IMR-90 (cell line): Measurements from ENCODE around the gene SERPINA1. TPM values are rescaled to one million over a fixed set of nuclear protein-coding genes. Genes with fewer than 3 reads are reported as not detected.

ENCODE experiments used
- ATAC-seq: fragments of 200-7000 bp; cut with Tn5 transposase; 2 replicates; pipeline ENCODE4 v1.9.1; 2020; ENCODE audit warnings: low read depth, mild to moderate bottlenecking, moderate library complexity
- BruUV-seq: library from RNA; stranded (reverse); fragments of 400-500 nt; replicated peaks from 2 replicates; lab custom pipeline; 2021; lab: Mats Ljungman, UMichigan
- CTCF ChIA-PET: fragments of 300-600 bp; formaldehyde crosslinking; extraction: SDS; loops from one replicate; lab custom pipeline; 2021; ENCODE audit warnings: antibody characterized with exemption; lab: Yijun Ruan, JAX
- POLR2A ChIA-PET: fragments of 300-600 bp; sonication (Branson Sonifier 250); formaldehyde crosslinking; loops from one replicate; lab custom pipeline; 2022; ENCODE audit warnings: antibody characterized with exemption; ENCODE audit not compliant: unreplicated experiment; lab: Charles Lee
- DNase-seq: peaks from one replicate; pipeline ENCODE4 v3.0.0; 2013
- H2AFZ ChIP-seq: replicated peaks from 2 replicates; pipeline ENCODE3; 2013; ENCODE audit warnings: low read length, mild to moderate bottlenecking; ENCODE audit not compliant: poor library complexity
- H2AK5ac ChIP-seq: 2 replicates; pipeline ENCODE4 v1.6.1; 2013; ENCODE audit warnings: low read depth, low read length, inconsistent platforms
- H2AK9ac ChIP-seq: replicated peaks from 2 replicates; pipeline ENCODE3; 2013; ENCODE audit warnings: mild to moderate bottlenecking, low read depth, low read length, moderate library complexity; ENCODE audit not compliant: poor library complexity
- H2BK120ac ChIP-seq: 2 replicates; pipeline ENCODE4 v1.6.1; 2013; ENCODE audit warnings: low read depth, low read length, inconsistent platforms
- H2BK15ac ChIP-seq: 3 replicates; pipeline ENCODE4 v1.6.1; 2013; ENCODE audit warnings: low read depth, low read length, inconsistent platforms
- H2BK20ac ChIP-seq: 2 replicates; pipeline ENCODE4 v1.6.1; 2013; ENCODE audit warnings: low read depth, mild to moderate bottlenecking, inconsistent platforms, low read length, moderate library complexity
- H2BK5ac ChIP-seq: 2 replicates; pipeline ENCODE4 v1.6.1; 2013; ENCODE audit warnings: mild to moderate bottlenecking, low read depth, low read length, inconsistent platforms; ENCODE audit not compliant: poor library complexity, severe bottlenecking
- H3K14ac ChIP-seq: replicated peaks from 2 replicates; pipeline ENCODE4 v1.6.1; 2013; ENCODE audit warnings: low read depth, low read length, inconsistent platforms
- H3K18ac ChIP-seq: 2 replicates; pipeline ENCODE4 v1.6.1; 2013; ENCODE audit warnings: low read depth, low read length, control low read depth
- H3K23ac ChIP-seq: 2 replicates; pipeline ENCODE4 v1.6.1; 2013; ENCODE audit warnings: low read depth, low read length, inconsistent platforms
- H3K27ac ChIP-seq: 2 replicates; pipeline ENCODE4 v1.5.1; 2013; ENCODE audit warnings: mild to moderate bottlenecking, control low read depth, low read length; ENCODE audit not compliant: insufficient read depth
- H3K27me3 ChIP-seq: 2 replicates; pipeline ENCODE4 v1.6.1; 2013; ENCODE audit warnings: low read length; ENCODE audit not compliant: control insufficient read depth, insufficient read depth
- H3K36me3 ChIP-seq: 2 replicates; pipeline ENCODE4 v1.6.1; 2013; ENCODE audit warnings: low read length, mixed read lengths; ENCODE audit not compliant: control insufficient read depth, insufficient read depth
- H3K4ac ChIP-seq: 2 replicates; pipeline ENCODE4 v1.6.1; 2013; ENCODE audit warnings: low read depth, low read length, inconsistent platforms
- H3K4me1 ChIP-seq: 2 replicates; pipeline ENCODE4 v1.6.1; 2013; ENCODE audit warnings: low read length, mixed read lengths; ENCODE audit not compliant: control insufficient read depth, insufficient read depth
- H3K4me2 ChIP-seq: 2 replicates; pipeline ENCODE4 v1.6.1; 2013; ENCODE audit warnings: low read depth, mild to moderate bottlenecking, control low read depth, low read length, moderate library complexity
- H3K4me3 ChIP-seq: 2 replicates; pipeline ENCODE4 v1.5.1; 2013; ENCODE audit warnings: low read depth, mild to moderate bottlenecking, control low read depth, low read length, moderate library complexity; ENCODE audit not compliant: insufficient read depth
- H3K56ac ChIP-seq: 2 replicates; pipeline ENCODE4 v1.6.1; 2013; ENCODE audit warnings: low read length, inconsistent platforms; ENCODE audit not compliant: insufficient read depth; ENCODE audit errors: extremely low read depth
- H3K79me1 ChIP-seq, 2 experiments: 2 replicates each; pipeline ENCODE4 v1.6.1; 2013; ENCODE audit warnings: low read length in 2 of 2, inconsistent platforms in 1 of 2, low read depth in 1 of 2
- H3K9ac ChIP-seq: 2 replicates; pipeline ENCODE4 v1.6.1; 2013; ENCODE audit warnings: low read depth, low read length, control low read depth
- H3K9me1 ChIP-seq: 2 replicates; pipeline ENCODE4 v1.6.1; 2013; ENCODE audit warnings: low read length, inconsistent platforms; ENCODE audit not compliant: insufficient read depth
- H3K9me3 ChIP-seq: 2 replicates; pipeline ENCODE4 v1.6.1; 2013; ENCODE audit warnings: low read length; ENCODE audit not compliant: control insufficient read depth, insufficient read depth
- H4K20me1 ChIP-seq: 2 replicates; pipeline ENCODE4 v1.6.1; 2013; ENCODE audit warnings: low read length, inconsistent platforms; ENCODE audit not compliant: insufficient read depth
- H4K5ac ChIP-seq: 2 replicates; pipeline ENCODE4 v1.6.1; 2013; ENCODE audit warnings: mild to moderate bottlenecking, low read depth, low read length, control low read depth
- H4K8ac ChIP-seq, 2 experiments: 2 replicates each; pipeline ENCODE4 v1.6.1; 2013; ENCODE audit warnings: low read depth in 2 of 2, low read length in 2 of 2, control low read depth in 1 of 2, inconsistent platforms in 1 of 2
- H4K91ac ChIP-seq: 2 replicates; pipeline ENCODE4 v1.6.1; 2013; ENCODE audit warnings: low read depth, low read length, inconsistent platforms; ENCODE audit not compliant: insufficient read depth
- BHLHE40 ChIP-seq: fragments of 150-350 bp; IDR thresholded peaks from 2 replicates; pipeline ENCODE4 v1.6.1; 2016; ENCODE audit warnings: mild to moderate bottlenecking, low read depth, low read length
- CEBPB ChIP-seq: IDR thresholded peaks from 2 replicates; pipeline ENCODE4 v1.6.1; 2012; ENCODE audit warnings: low read depth, low read length, improper control_type of control experiment
- MAFK ChIP-seq: IDR thresholded peaks from 2 replicates; pipeline ENCODE4 v1.6.1; 2012; ENCODE audit warnings: low read depth, low read length, improper control_type of control experiment
- MAZ ChIP-seq: IDR thresholded peaks from 2 replicates; pipeline ENCODE4 v1.6.1; 2012; ENCODE audit warnings: low read depth, mild to moderate bottlenecking, low read length, improper control_type of control experiment, moderate library complexity, borderline replicate concordance
- MXI1 ChIP-seq: IDR thresholded peaks from 2 replicates; pipeline ENCODE4 v1.6.1; 2012; ENCODE audit warnings: low read depth, mild to moderate bottlenecking, low read length, moderate library complexity, borderline replicate concordance
- NFE2L2 ChIP-seq: fragments of 150-350 bp; IDR thresholded peaks from 2 replicates; pipeline ENCODE4 v1.6.1; 2016; ENCODE audit warnings: low read depth, mild to moderate bottlenecking, low read length
- POLR2A ChIP-seq: IDR thresholded peaks from 2 replicates; pipeline ENCODE4 v1.6.1; 2012; ENCODE audit warnings: mild to moderate bottlenecking, low read depth, low read length
- RAD21 ChIP-seq: IDR thresholded peaks from 2 replicates; pipeline ENCODE4 v1.6.1; 2012; ENCODE audit warnings: low read length, improper control_type of control experiment
- RCOR1 ChIP-seq: IDR thresholded peaks from 2 replicates; pipeline ENCODE4 v1.6.1; 2012; ENCODE audit warnings: mild to moderate bottlenecking, low read length, improper control_type of control experiment; ENCODE audit not compliant: insufficient replicate concordance
- SMC3 ChIP-seq: fragments of 150-350 bp; IDR thresholded peaks from 2 replicates; pipeline ENCODE4 v1.6.1; 2016; ENCODE audit warnings: low read depth, mild to moderate bottlenecking, antibody characterized with exemption, low read length, moderate library complexity
- WGBS, 2 experiments: methylation state at CpG; one replicate each; pipeline versions ENCODE4 v1.1.5 to v1.1.7; 2013; ENCODE audit warnings: missing lambda C conversion rate in 2 of 2; ENCODE audit not compliant: insufficient read length in 1 of 2; ENCODE audit errors: extremely low coverage in 2 of 2; 5-methylcytosine and 5-hydroxymethylcytosine counted together
- dilution Hi-C: fragments of 300-500 bp; cut with HindIII; formaldehyde crosslinking; loops from one replicate; pipeline ENCODE4 v1.14.3; 2018; ENCODE audit warnings: low sequenced_read_pairs; ENCODE audit not compliant: unreplicated experiment
- in situ Hi-C: fragments of 300-500 bp; cut with MboI; formaldehyde crosslinking; loops from 3 replicates; pipeline ENCODE4 v1.14.3; 2019; ENCODE audit warnings: low sequenced_read_pairs, inconsistent platforms, mixed read lengths
- intact Hi-C: fragments of 100-400 bp; cut with micrococcal nuclease; formaldehyde crosslinking; loops from 2 replicates; pipeline ENCODE4 v1.10.0; 2022
- polyA plus RNA-seq, 3 experiments: library from polyadenylated mRNA; depleted of rRNA; stranded (reverse); fragments of >200 nt; gene quantifications; 2 replicates each; pipeline ENCODE4 v1.2.3, GENCODE V29; 2012; ENCODE audit warnings: low replicate concordance in 1 of 3
- total RNA-seq: library from RNA; depleted of rRNA; stranded (reverse); fragments of >200 nt; gene quantifications from 2 replicates; pipeline ENCODE4 v1.2.3, GENCODE V29; 2012
- TF ChIP-seq, protein P1 (sequence below): fragments of 150-350 bp; IDR thresholded peaks from 2 replicates; pipeline ENCODE4 v1.6.1; 2016; ENCODE audit warnings: low read depth, mild to moderate bottlenecking, low read length, moderate library complexity, borderline replicate concordance
- TF ChIP-seq, protein P2 (sequence below): conservative IDR thresholded peaks from 2 replicates; pipeline ENCODE4 v1.5.1; 2012; ENCODE audit warnings: mild to moderate bottlenecking, low read depth, low read length, improper control_type of control experiment

Gene SERPINA1
- total and polyA plus RNA-seq, 2 of the 4 experiments (the other 2 are of a cell fraction) = 0.54 to 1.2 TPM

DNA sequence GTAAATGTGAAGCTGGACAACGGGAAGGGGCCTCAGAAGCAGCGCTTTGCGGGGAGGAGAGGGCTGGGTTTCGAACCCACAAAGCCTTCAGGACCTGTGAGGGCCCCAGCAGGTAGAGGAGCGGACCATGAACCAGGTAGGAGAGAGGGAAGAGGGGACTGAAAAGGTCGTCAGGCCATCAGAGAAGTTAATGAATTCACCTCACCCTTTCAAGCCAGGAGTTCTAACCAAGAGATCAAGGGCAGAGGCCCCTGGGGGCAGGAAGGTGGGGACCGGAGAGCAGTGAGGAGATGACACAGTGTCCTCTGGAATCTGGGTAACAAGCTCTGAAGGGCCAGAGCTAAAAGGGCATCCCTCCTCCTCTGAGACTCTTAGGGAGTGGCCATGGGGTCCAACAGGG, 19.4 kb downstream of the SERPINA1 start:
- in situ Hi-C loops (no loop called here), intact Hi-C loops (no loop called here), dilution Hi-C loops (no loop called here)
- Histone ChIP-seq H2AFZ (peak overlapping the region; percentile 1), H2BK120ac (no peak overlapping the region), H2AK5ac (no peak overlapping the region), H2BK20ac (no peak overlapping the region), H2BK5ac (no peak overlapping the region), H3K9me3 (no peaks in the 10 kb centered on the region), H4K5ac (no peak overlapping the region), H3K4ac (no peak overlapping the region), H3K4me2 (no peak overlapping the region), H3K79me1 (no peaks in the 10 kb centered on the region), H4K91ac (no peak overlapping the region), H2AK9ac (no peak overlapping the region), H3K27me3 (no peaks in the 10 kb centered on the region; the same call in 1 of the 2 replicates), H2BK15ac (no peak overlapping the region), H3K9ac (no peak overlapping the region), H3K18ac (no peak overlapping the region), H3K23ac (no peak overlapping the region), H3K4me1 (peaks cover 2% of the 10 kb centered on the region; the same call in 1 of the 2 replicates), H4K20me1 (no peaks in the 10 kb centered on the region), H3K56ac (no peak overlapping the region), H3K9me1 (peaks cover 12% of the 10 kb centered on the region), H3K27ac (no peak overlapping the region), H3K14ac (no peak overlapping the region), H4K8ac (no peak overlapping the region), H3K36me3 (no peaks in the 10 kb centered on the region), H3K4me3 (no peak overlapping the region)
- ChIA-PET POLR2A (no interaction called here), CTCF (no interaction called here)
- no peak for ATAC-seq
- BruUV-seq = no TSS peak
- WGBS, 2 experiments = 60% methylated on average over 1 of the region's 7 CpGs; no CpG with 5 or more reads in 1 of the 2 experiments
- TF ChIP-seq BHLHE40 (no peak), POLR2A (no peak), SMC3 (no peak), RAD21 (no peak), CEBPB (no peak), MAFK (no peak), NFE2L2 (no peak), MAZ (no peak), RCOR1 (no peak), MXI1 (no peak)
- TF ChIP-seq, protein P1, sequence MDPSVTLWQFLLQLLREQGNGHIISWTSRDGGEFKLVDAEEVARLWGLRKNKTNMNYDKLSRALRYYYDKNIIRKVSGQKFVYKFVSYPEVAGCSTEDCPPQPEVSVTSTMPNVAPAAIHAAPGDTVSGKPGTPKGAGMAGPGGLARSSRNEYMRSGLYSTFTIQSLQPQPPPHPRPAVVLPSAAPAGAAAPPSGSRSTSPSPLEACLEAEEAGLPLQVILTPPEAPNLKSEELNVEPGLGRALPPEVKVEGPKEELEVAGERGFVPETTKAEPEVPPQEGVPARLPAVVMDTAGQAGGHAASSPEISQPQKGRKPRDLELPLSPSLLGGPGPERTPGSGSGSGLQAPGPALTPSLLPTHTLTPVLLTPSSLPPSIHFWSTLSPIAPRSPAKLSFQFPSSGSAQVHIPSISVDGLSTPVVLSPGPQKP = no peak
- TF ChIP-seq, protein P2, sequence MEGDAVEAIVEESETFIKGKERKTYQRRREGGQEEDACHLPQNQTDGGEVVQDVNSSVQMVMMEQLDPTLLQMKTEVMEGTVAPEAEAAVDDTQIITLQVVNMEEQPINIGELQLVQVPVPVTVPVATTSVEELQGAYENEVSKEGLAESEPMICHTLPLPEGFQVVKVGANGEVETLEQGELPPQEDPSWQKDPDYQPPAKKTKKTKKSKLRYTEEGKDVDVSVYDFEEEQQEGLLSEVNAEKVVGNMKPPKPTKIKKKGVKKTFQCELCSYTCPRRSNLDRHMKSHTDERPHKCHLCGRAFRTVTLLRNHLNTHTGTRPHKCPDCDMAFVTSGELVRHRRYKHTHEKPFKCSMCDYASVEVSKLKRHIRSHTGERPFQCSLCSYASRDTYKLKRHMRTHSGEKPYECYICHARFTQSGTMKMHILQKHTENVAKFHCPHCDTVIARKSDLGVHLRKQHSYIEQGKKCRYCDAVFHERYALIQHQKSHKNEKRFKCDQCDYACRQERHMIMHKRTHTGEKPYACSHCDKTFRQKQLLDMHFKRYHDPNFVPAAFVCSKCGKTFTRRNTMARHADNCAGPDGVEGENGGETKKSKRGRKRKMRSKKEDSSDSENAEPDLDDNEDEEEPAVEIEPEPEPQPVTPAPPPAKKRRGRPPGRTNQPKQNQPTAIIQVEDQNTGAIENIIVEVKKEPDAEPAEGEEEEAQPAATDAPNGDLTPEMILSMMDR = no peak
- DNase-seq = no peak
